Lung (tissue), 12 donors: Measurements from ENCODE around the gene FCN3. TPM values are rescaled to one million over a fixed set of nuclear protein-coding genes. Genes with fewer than 3 reads are reported as not detected.
A peak's percentile ranks its signal among the peaks of the same experiment; 100 is the strongest.

ENCODE experiments used
- ATAC-seq: fragments of 200-7000 bp; cut with Tn5 transposase; one replicate; pipeline ENCODE4 v1.9.1; 2020; ENCODE audit warnings: moderate number of reproducible peaks; ENCODE audit not compliant: insufficient read depth, low FRiP score
- DNase-seq, 3 donors: peaks; one replicate each; pipeline ENCODE4 v3.0.0-alpha.2; 2013 to 2017
- H3K27ac ChIP-seq, 2 donors: one replicate each; pipeline ENCODE4 v1.5.1; 2013; ENCODE audit warnings: mild to moderate bottlenecking in 2 of 2, moderate library complexity in 2 of 2, control low read depth in 1 of 2, inconsistent platforms in 1 of 2, low read depth in 1 of 2, low read length in 1 of 2
- H3K27me3 ChIP-seq, 3 donors: one replicate each; pipeline ENCODE4 v1.5.1; 2013; ENCODE audit warnings: low read length in 2 of 3; ENCODE audit not compliant: control insufficient read depth in 3 of 3, insufficient read depth in 3 of 3
- H3K36me3 ChIP-seq, 4 donors: one replicate each; pipeline ENCODE4 v1.5.1; 2013; ENCODE audit warnings: low read length in 4 of 4, mild to moderate bottlenecking in 1 of 4, moderate library complexity in 1 of 4; ENCODE audit not compliant: control insufficient read depth in 4 of 4, insufficient read depth in 4 of 4
- H3K4me1 ChIP-seq, 5 donors: one replicate each; pipeline ENCODE4 v1.5.1; 2013; ENCODE audit warnings: low read length in 5 of 5, mild to moderate bottlenecking in 2 of 5, moderate library complexity in 1 of 5; ENCODE audit not compliant: control insufficient read depth in 5 of 5, insufficient read depth in 5 of 5
- H3K4me3 ChIP-seq: one replicate; pipeline ENCODE4 v1.5.1; 2013; ENCODE audit warnings: mild to moderate bottlenecking, control low read depth, moderate library complexity
- H3K9ac ChIP-seq, 2 donors: one replicate each; pipeline ENCODE4 v1.5.1; 2013; ENCODE audit warnings: low read length in 2 of 2, control low read depth in 1 of 2; ENCODE audit not compliant: insufficient read depth in 1 of 2
- H3K9me3 ChIP-seq, 4 donors: one replicate each; pipeline ENCODE4 v1.5.1; 2013; ENCODE audit warnings: low read length in 3 of 4, mild to moderate bottlenecking in 1 of 4, moderate library complexity in 1 of 4; ENCODE audit not compliant: control insufficient read depth in 4 of 4, insufficient read depth in 3 of 4
- CTCF ChIP-seq: IDR thresholded peaks from 2 replicates; pipeline ENCODE4 v1.5.1; 2012; ENCODE audit warnings: mild to moderate bottlenecking; ENCODE audit errors: control extremely low read depth, extremely low read depth
- whole genome bisulfite sequencing, 2 donors: extraction: QIAGEN DNeasy Blood & Tissue Kit; methylation state at CpG; one replicate each; pipeline ENCODE4 v1.1.7; 2013; 5-methylcytosine and 5-hydroxymethylcytosine counted together
- polyA plus RNA-seq, 2 donors: library from polyadenylated mRNA; stranded (reverse); fragments of 200-250 nt; gene quantifications; one replicate each; pipeline ENCODE4 v1.2.1, GENCODE V29; 2013
- total RNA-seq, 2 donors: library from RNA; depleted of rRNA in 1 of 2; stranded (reverse); fragments of >200 nt in 1 of 2; gene quantifications; one replicate each; pipeline ENCODE4 v1.2.1, GENCODE V29; 2014 to 2021
- donor health status: control.
- donor health status: control.
- donor health status: Bipolar disorder and iron deficiency.
- donor health status: healthy.
- donor health status: DM: yes; HTN: yes; CAD: no.

The FCN3 gene
- total and polyA plus RNA-seq, 4 donors = 36.6 to 611 (median 470) TPM

DNA sequence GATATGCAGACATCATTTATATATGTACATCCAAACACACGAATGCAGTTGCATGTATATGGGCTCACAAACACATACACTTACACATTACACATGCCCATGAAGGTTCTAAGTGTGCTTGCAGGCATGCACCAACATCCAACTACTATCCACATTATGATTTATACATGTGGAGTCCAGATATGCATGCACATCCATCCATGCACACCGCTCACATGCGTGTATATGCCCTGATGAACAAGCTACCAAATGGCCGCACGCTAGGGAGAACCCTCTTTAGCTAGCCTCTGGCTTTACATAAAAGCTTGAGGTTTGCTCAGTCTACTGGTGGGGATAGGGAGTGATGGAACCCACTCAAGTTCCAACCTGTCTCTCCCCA, 26.3 kb upstream of the FCN3 start:
- no peaks in the 10 kb centered on the region for H3K9me3 ChIP-seq
- peaks cover 0 to 44% (median 23%) of the 10 kb centered on the region in 5 donors for H3K4me1 ChIP-seq
- TF ChIP-seq CTCF = no peak
- ATAC-seq (no peak), DNase-seq (no peak)
- WGBS, 2 donors = 89 to 93% methylated on average over 5 of the region's 5 CpGs
- H3K27me3 ChIP-seq = no peaks in the 10 kb centered on the region
- H3K9ac ChIP-seq = no peak overlapping the region
- no peak overlapping the region for H3K27ac ChIP-seq
- no peak overlapping the region for H3K4me3 ChIP-seq
- peaks cover 0 to 2% (median under 1%) of the 10 kb centered on the region in 4 donors for H3K36me3 ChIP-seq

GRCh38 chr1:27400082-27400962, 25.7 kb upstream of the FCN3 start:
- Histone ChIP-seq H3K36me3 (peaks cover 0 to 2% (median 0%) of the 10 kb centered on the region in 4 donors), H3K9ac (no peak overlapping the region), H3K27ac (no peak overlapping the region), H3K27me3 (no peaks in the 10 kb centered on the region), H3K4me3 (no peak overlapping the region), H3K9me3 (no peaks in the 10 kb centered on the region), H3K4me1 (peaks cover 0 to 46% (median 25%) of the 10 kb centered on the region in 5 donors)
- 47 to 61% methylated on average over 13 of the region's 13 CpGs for WGBS, 2 donors
- TF ChIP-seq CTCF = no peak
- ATAC-seq (no peak), DNase-seq (peak in 2 of 3 donors; percentile 47 to 54)

GRCh38 chr1:27399251-27400025, 24.8 kb upstream of the FCN3 start:
- no peak overlapping the region for H3K9ac ChIP-seq
- no peak overlapping the region for H3K4me3 ChIP-seq
- ATAC-seq = no peak
- peaks cover 0 to 46% (median 25%) of the 10 kb centered on the region in 5 donors for H3K4me1 ChIP-seq
- no peaks in the 10 kb centered on the region for H3K27me3 ChIP-seq
- H3K36me3 ChIP-seq = no peaks in the 10 kb centered on the region
- peak in 2 of 3 donors; percentile 64 to 65 for DNase-seq
- H3K9me3 ChIP-seq = peaks cover 0 to under 1% (median 0%) of the 10 kb centered on the region in 4 donors
- 54 to 86% methylated on average over 19 of the region's 19 CpGs for WGBS, 2 donors
- TF ChIP-seq CTCF = no peak
- no peak overlapping the region for H3K27ac ChIP-seq
